Bronchial epithelial cell (primary cell): ENCODE data around the gene SGCD. TPM values are rescaled to one million over a fixed set of nuclear protein-coding genes. Genes with fewer than 3 reads are reported as not detected.

Source experiments
- DNase-seq: peaks from one replicate; pipeline ENCODE4 v3.0.0-alpha.2; 2010; ENCODE audit warnings: low read depth
- FAIRE-seq: peaks from 2 replicates; lab custom pipeline; 2011; peaks lifted over from hg19 to GRCh38; lab: Jason Lieb, UNC
- H3K27me3 ChIP-seq: 2 replicates; pipeline ENCODE4 v1.5.1; 2011; ENCODE audit warnings: low read length; ENCODE audit not compliant: control insufficient read depth, insufficient read depth
- H3K36me3 ChIP-seq: 2 replicates; pipeline ENCODE4 v1.5.1; 2011; ENCODE audit warnings: low read length; ENCODE audit not compliant: control insufficient read depth, insufficient read depth
- H3K4me3 ChIP-seq: 2 replicates; pipeline ENCODE4 v1.5.1; 2011; ENCODE audit warnings: mild to moderate bottlenecking, low read depth, low read length, control low read depth
- total RNA-seq: library from RNA; depleted of rRNA; stranded (reverse); fragments of >200 nt; gene quantifications from 2 replicates; pipeline ENCODE4 v1.2.1, GENCODE V29; 2014
- TF ChIP-seq, protein P1 (sequence below): IDR thresholded peaks from 2 replicates; pipeline ENCODE4 v1.5.1; 2011; ENCODE audit warnings: mild to moderate bottlenecking, moderate library complexity, low read length, control low read depth, inconsistent platforms; ENCODE audit not compliant: insufficient read depth, severe bottlenecking

Gene SGCD
- total RNA-seq, 1 donor from 2014 or later = under 0.01 TPM

DNA sequence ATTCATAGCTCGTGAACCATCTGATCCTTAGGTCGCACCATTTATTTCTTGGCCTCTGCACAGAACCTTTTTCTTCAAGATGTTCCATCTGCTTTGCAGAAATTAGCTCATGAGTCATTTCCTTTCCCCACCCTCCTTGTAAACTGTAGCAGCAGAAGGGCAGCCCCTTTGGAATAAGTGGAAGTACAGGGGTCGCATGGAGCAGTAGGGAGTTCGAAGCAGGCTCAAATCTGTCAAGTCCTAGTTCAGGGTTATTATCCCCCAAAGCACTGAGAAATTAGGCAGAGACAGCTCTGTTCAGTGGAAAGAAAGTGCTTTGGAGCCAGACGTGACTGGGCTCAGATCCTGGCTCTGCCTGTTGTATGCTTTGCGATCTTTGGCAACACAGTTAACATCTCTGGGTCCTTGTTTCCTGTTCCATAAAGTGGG, 84.2 kb downstream of the SGCD start:
- H3K4me3 ChIP-seq = no peak overlapping the region
- TF ChIP-seq, protein P1, sequence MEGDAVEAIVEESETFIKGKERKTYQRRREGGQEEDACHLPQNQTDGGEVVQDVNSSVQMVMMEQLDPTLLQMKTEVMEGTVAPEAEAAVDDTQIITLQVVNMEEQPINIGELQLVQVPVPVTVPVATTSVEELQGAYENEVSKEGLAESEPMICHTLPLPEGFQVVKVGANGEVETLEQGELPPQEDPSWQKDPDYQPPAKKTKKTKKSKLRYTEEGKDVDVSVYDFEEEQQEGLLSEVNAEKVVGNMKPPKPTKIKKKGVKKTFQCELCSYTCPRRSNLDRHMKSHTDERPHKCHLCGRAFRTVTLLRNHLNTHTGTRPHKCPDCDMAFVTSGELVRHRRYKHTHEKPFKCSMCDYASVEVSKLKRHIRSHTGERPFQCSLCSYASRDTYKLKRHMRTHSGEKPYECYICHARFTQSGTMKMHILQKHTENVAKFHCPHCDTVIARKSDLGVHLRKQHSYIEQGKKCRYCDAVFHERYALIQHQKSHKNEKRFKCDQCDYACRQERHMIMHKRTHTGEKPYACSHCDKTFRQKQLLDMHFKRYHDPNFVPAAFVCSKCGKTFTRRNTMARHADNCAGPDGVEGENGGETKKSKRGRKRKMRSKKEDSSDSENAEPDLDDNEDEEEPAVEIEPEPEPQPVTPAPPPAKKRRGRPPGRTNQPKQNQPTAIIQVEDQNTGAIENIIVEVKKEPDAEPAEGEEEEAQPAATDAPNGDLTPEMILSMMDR = no peak
- no peaks in the 10 kb centered on the region for H3K36me3 ChIP-seq
- no peak for FAIRE-seq
- no peaks in the 10 kb centered on the region for H3K27me3 ChIP-seq
- DNase-seq = peak; percentile 2

DNA sequence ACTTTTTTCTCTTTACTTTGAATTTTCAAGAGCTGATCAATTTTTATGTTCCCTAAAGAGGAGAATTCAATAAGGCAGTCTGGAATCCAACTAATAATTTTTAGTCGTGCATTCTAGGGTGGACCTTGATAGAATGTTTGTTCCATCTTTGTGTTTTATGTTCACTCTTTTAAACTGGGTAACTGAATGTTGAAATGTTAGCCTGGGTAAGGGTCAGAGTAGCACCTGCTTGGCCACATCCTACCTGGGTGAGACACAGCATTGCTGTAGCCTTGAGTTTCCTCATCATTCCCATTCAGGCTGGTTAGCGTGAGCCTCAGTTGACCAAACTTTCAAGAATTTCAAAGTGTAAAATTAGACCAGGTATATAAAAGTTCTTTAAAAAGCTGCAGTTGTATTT, 85.0 kb downstream of the SGCD start:
- FAIRE-seq (no peak), DNase-seq (no peak)
- H3K4me3 ChIP-seq = no peak overlapping the region
- no peaks in the 10 kb centered on the region for H3K36me3 ChIP-seq
- TF ChIP-seq, protein P1 = no peak
- H3K27me3 ChIP-seq = no peaks in the 10 kb centered on the region

DNA sequence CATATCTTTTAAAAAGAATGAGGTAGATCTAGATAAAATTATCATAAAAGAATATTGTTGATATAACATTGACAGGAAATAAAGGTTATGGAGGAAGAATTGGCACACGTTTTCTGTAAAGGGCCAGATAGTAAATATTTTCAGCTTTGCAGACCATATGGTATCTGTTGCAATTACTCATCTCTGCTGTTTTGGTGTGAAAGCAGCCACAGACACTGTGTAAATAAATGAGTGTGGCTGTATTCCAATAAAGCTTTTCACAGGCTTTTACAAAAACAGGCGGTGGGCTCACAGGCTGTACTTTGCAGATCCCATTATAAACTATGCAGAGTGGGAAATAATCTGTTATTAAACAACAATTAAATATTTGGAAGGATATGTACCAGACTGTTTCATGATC, 87.4 kb downstream of the SGCD start:
- Histone ChIP-seq H3K4me3 (no peak overlapping the region), H3K36me3 (no peaks in the 10 kb centered on the region), H3K27me3 (no peaks in the 10 kb centered on the region)
- TF ChIP-seq, protein P1 = no peak
- DNase-seq (no peak), FAIRE-seq (no peak)

DNA sequence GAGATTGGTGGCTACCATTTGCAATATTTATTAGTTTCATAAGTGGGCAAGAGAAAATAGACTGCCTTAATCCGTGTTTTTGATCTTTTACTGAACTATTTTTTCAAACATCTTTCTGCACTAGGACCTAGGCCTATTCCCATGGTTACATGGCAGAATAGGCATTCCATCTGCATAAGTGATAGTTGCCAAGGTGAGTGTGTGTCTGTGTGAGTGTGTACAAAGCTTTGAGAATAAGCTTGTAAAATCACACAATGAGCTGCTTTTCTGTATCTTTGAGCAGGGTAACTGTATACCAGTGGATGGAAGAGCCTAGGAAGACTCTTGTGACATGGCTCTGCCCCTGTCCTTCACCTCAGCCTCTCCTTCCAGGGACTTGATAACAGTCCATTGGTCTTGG, 92.7 kb downstream of the SGCD start:
- no peaks in the 10 kb centered on the region for H3K27me3 ChIP-seq
- H3K4me3 ChIP-seq = no peak overlapping the region
- H3K36me3 ChIP-seq = no peaks in the 10 kb centered on the region
- TF ChIP-seq, protein P1 = no peak
- FAIRE-seq (no peak), DNase-seq (no peak)

DNA sequence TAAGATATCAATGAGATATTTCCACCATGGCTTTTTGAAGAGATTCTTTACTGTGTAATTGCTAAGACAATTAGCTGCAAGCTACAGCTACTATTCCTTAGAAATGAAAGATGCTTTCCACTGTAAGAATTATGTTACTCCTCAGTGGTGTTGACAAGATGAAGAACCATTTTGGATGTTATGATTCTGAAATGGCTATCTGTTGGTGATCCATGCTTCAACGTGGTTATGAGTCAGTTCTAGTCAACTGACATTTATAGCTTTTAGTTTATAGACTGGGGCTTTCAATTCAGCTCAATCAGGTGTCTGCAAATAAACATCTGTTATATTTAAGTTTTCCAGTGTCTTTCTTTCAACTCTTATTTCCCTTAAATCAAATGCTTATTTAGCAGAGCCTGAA, 93.7 kb downstream of the SGCD start:
- Histone ChIP-seq H3K27me3 (no peaks in the 10 kb centered on the region), H3K4me3 (no peak overlapping the region), H3K36me3 (no peaks in the 10 kb centered on the region)
- DNase-seq (no peak), FAIRE-seq (no peak)
- TF ChIP-seq, protein P1 = no peak

DNA sequence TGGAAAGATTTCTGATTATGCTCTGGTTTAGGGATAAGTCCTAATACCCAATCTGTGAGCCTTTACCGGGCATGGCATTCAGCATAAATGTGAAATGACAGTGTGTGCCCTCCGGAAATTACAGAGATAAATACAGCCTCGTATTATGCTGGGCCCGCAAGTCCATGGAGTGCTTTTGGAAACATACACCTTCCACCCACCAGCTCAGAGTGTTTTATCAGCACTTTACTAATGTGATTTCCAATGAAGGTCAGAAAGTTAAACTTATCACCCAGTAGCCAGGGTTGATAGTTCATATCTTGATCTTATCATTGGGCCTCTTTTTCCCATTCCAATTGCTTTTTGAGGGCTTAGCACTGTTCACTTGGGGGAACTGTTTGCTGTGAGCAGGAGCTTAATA, 94.8 kb downstream of the SGCD start:
- H3K27me3 ChIP-seq = no peaks in the 10 kb centered on the region
- no peaks in the 10 kb centered on the region for H3K36me3 ChIP-seq
- DNase-seq = no peak
- TF ChIP-seq, protein P1 = no peak
- H3K4me3 ChIP-seq = no peak overlapping the region
- FAIRE-seq = peak; percentile 7
